BJ (cell line): Measurements from ENCODE around the gene CDH11. TPM values are rescaled to one million over a fixed set of nuclear protein-coding genes. Genes with fewer than 3 reads are reported as not detected.

Experiments used
- CTCF ChIA-PET: fragments of 350-600 bp; formaldehyde crosslinking; extraction: SDS; loops from one replicate; lab custom pipeline; 2021; ENCODE audit warnings: antibody characterized with exemption, inconsistent platforms; lab: Yijun Ruan, JAX
- POLR2A ChIA-PET: fragments of 300-600 bp; sonication (Branson Sonifier 250); formaldehyde crosslinking; extraction: SDS; loops from one replicate; lab custom pipeline; 2021; ENCODE audit warnings: antibody characterized with exemption; lab: Charles Lee
- DNase-seq: peaks from one replicate; pipeline ENCODE4 v3.0.0-alpha.2; 2011; ENCODE audit warnings: low read depth
- H3K27me3 ChIP-seq: 2 replicates; pipeline ENCODE4 v1.6.0; 2011; ENCODE audit warnings: low read length; ENCODE audit not compliant: control insufficient read depth, insufficient read depth
- H3K36me3 ChIP-seq: 2 replicates; pipeline ENCODE4 v1.5.1; 2011; ENCODE audit warnings: low read length; ENCODE audit not compliant: control insufficient read depth, insufficient read depth
- H3K4me3 ChIP-seq: 2 replicates; pipeline ENCODE4 v1.5.1; 2011; ENCODE audit warnings: low read depth, mild to moderate bottlenecking, control low read depth, low read length
- polyA plus RNA-seq: library from polyadenylated mRNA; depleted of rRNA; stranded (reverse); fragments of >200 nt; gene quantifications from 2 replicates; pipeline ENCODE4 v1.2.3, GENCODE V29; 2011
- TF ChIP-seq, protein P1 (sequence below): IDR thresholded peaks from 2 replicates; pipeline ENCODE4 v1.5.1; 2011; ENCODE audit warnings: low read depth, mild to moderate bottlenecking, control low read depth, inconsistent platforms, low read length, moderate library complexity; ENCODE audit not compliant: insufficient read depth

CDH11 gene
- polyA plus RNA-seq, 1 experiment: 589 TPM

DNA sequence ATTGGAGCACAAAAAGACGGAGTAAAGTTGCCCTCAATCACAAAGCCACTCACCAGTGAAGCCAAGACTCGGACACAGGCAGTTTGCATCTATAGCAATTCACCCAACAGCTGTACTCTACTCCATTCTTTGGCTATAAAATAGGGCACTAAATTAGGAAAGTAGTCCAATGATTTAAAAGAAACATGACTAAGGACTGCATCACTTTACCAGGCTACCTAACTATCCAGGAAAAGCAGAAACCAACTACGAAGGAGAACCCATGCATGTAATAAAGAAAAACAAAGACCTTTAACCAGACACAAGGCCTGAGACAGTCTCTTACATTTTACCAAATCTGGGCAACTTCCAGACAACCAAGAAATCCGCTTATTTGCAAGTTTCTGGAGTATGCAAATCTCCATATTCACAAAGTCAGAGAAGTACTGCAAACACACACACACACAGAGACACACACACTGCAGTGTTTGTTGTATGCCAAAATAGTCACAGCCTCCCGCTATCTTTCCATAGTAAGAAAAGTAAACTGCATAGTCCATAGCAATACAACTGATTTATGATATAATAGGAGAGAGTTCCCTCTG is 59.8 kb downstream of the CDH11 start:
- no peak for DNase-seq
- POLR2A ChIA-PET: no interaction called here
- no peak overlapping the region for H3K4me3 ChIP-seq
- TF ChIP-seq, protein P1, sequence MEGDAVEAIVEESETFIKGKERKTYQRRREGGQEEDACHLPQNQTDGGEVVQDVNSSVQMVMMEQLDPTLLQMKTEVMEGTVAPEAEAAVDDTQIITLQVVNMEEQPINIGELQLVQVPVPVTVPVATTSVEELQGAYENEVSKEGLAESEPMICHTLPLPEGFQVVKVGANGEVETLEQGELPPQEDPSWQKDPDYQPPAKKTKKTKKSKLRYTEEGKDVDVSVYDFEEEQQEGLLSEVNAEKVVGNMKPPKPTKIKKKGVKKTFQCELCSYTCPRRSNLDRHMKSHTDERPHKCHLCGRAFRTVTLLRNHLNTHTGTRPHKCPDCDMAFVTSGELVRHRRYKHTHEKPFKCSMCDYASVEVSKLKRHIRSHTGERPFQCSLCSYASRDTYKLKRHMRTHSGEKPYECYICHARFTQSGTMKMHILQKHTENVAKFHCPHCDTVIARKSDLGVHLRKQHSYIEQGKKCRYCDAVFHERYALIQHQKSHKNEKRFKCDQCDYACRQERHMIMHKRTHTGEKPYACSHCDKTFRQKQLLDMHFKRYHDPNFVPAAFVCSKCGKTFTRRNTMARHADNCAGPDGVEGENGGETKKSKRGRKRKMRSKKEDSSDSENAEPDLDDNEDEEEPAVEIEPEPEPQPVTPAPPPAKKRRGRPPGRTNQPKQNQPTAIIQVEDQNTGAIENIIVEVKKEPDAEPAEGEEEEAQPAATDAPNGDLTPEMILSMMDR: no peak
- H3K36me3 ChIP-seq: peaks cover 11% of the 10 kb centered on the region
- CTCF ChIA-PET: no interaction called here
- H3K27me3 ChIP-seq: no peaks in the 10 kb centered on the region

DNA sequence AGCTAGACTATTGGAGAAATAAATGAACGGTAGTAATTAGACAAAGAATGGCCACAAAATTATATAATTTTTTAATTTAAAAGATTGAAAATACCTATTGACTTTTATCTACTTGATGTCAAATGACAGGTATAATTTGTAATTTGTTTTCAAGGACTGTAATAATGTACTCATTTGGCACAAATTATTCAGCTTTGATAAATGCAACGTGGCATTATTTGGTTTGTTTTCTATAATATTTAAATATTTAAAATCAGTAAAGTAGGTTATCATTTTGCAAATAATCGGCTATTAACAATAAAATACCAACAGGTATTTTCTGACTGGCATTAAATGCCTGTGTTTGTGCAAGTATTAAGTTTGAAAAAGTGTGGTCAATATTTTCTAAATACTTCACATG is 60.6 kb downstream of the CDH11 start:
- ChIA-PET CTCF (interaction anchor here (0.6 kb wide), 1 partner anchor 207 kb away, joined by 5 read pairs; no protein-coding TSS in a partner anchor), POLR2A (no interaction called here)
- Histone ChIP-seq H3K36me3 (peaks cover 11% of the 10 kb centered on the region), H3K27me3 (no peaks in the 10 kb centered on the region), H3K4me3 (no peak overlapping the region)
- TF ChIP-seq, protein P1: no peak
- DNase-seq: no peak

DNA sequence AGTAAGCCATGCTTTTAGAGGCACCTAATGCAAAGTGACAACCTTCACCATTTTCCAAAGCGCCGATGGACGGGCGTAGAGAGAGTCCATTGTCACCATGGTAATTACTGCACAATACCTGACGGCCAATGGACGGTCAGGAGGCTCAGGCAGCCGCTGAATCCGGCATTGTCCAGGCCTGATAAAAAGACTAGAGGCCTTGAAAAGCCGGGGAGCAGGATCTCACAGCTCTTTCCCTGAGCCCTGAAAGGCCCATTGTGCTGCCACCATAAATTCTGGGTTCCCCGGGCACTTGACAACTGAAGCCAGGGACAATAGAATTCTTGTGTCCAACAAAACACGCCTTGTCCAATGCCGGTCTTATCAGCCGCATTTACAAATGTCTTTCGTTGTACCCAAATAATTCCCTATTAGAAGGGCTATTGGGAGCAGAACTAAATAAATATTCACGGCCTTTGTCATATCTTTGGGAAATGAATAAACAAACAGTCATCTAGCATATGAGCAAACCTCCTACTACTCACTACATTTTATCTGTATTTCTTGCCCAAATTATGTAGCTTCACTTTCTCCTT is 62.4 kb downstream of the CDH11 start:
- TF ChIP-seq, protein P1: no peak
- ChIA-PET POLR2A (interaction anchor here (0.7 kb wide), 1 partner anchor 896 kb away, joined by 3 read pairs; no protein-coding TSS in a partner anchor), CTCF (no interaction called here)

DNA sequence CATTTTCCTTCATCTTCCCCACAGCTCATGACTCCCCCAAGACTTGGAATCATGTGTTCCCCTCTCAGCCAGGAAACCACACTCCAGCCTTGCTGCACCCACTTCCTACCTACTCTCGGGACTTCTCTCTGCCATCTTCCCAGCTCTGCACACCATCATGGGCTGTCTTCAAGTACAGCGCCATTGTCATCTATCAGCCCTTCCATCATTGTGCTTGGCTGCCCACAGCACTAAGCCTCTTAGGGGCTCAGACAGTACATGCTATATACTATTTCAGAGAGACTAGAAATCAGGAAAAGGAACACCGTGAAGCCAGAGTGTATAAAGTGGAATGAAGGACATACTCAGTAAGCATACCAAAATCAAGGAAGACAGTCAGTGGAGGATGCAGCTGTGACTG is 64.7 kb downstream of the CDH11 start:
- ChIA-PET CTCF (interaction anchor here (1.5 kb wide), 1 partner anchor 9 kb away, joined by 4 read pairs; no protein-coding TSS in a partner anchor), POLR2A (no interaction called here)
- Histone ChIP-seq H3K4me3 (no peak overlapping the region), H3K36me3 (peaks cover 10% of the 10 kb centered on the region), H3K27me3 (no peaks in the 10 kb centered on the region)
- no peak for DNase-seq
- TF ChIP-seq, protein P1: no peak

More for the DNA sequence above, 62.4 kb downstream of the CDH11 start:
- Histone ChIP-seq H3K4me3 (no peak overlapping the region), H3K27me3 (no peaks in the 10 kb centered on the region), H3K36me3 (peaks cover 9% of the 10 kb centered on the region)
- DNase-seq: no peak

DNA sequence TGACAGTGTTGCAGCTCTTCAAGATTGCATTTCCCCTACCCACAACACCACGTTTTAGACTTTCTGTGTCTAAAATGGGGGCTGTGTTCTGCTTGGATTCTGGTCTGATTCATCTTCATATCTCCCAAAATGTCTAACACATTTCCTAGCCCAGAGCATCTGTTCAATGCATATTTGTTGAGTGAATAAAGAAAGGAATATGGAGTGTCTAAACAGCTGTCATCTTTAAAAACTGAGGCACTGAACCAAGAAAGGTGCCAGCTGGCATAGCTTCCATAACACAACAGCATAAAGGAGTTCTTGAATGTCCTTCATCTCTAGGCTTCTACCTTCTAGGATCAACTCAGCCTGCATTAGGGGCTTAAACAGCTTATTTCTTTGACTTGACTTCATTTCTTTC is 67.4 kb downstream of the CDH11 start:
- Histone ChIP-seq H3K4me3 (no peak overlapping the region), H3K36me3 (peaks cover 14% of the 10 kb centered on the region), H3K27me3 (no peaks in the 10 kb centered on the region)
- TF ChIP-seq, protein P1: no peak
- ChIA-PET POLR2A (no interaction called here), CTCF (no interaction called here)
- no peak for DNase-seq
